GM21360 (cell line): Measurements from ENCODE around the gene OSBP.

Experiments
- ATAC-seq: cut with Tn5 transposase; IDR thresholded peaks from one replicate; pipeline ENCODE4 v1.9.1; 2021; ENCODE audit warnings: mild to moderate bottlenecking, moderate library complexity; ENCODE audit not compliant: unreplicated experiment

Gene OSBP

DNA sequence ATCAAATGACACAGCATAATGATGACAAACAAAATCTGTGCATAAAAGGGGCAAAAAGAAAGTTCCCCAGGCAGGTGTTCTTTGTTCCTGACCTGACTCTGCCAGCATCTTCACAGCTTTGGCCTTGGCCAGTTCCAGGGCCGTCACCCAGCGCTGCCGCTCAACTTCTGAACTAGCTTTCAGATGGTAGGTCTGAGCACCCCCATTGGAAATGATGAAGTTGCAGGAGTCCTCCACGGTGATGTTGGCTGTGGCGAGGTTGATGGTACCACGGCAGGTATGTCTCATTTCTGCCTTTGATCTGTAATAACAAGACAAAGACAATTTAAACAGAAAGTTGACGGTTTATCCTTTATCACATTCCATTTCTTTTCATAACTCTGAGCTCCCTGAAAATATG lies 5.3 kb downstream of the OSBP start:
- ATAC-seq: no peak

DNA sequence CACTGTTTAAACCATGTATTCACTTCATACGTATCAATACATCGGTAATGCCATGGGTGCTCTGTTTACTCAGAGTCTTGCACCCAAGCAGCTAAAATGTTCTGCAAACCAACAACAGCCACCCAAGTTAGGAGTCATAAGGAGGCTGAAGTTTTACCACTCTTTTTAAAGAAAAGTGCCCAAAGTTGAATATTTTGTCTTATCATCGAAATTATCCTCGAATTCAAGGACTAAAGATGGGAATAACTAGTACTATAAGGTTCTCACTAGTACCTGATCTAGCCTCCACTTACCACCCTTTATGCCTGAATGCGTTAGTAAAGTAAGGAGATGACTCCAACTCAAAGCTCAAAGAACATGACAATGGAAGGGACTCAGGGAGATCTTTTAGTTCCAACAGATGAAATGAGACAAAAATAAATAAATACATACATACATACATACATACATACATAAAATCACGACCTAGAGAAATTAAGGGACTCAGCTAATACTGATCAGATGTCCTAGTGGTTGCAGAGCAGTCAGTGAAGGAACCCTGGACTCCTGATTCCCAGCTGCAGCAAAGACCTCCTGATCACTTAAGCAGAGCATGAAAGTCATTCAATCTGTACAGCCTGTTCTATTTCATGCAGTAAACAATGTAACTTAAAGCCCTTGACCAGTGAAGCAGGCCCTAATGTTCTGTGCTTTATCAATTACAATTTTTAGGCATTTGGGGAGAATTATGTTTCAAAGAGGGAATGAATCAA lies 7.7 kb downstream of the OSBP start:
- ATAC-seq: no peak

DNA sequence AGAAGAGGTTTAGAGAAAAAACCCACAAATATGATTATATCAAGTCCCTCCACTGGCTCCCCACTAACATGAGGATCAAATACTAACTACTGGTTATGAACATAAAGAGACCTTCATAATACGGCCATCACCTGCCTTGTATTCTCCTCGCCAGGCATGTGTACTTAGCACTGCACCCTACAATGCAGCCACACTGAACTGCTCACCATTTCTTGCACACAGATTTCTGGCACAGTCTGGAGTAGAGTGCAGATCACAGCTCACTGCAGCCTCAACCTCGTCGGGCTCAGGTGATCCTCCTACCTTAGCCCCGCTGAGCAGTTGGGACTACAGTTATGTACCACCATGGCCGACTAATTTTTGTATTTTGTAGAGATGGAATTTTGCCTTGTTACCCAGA lies 13.1 kb downstream of the OSBP start:
- no peak for ATAC-seq

DNA sequence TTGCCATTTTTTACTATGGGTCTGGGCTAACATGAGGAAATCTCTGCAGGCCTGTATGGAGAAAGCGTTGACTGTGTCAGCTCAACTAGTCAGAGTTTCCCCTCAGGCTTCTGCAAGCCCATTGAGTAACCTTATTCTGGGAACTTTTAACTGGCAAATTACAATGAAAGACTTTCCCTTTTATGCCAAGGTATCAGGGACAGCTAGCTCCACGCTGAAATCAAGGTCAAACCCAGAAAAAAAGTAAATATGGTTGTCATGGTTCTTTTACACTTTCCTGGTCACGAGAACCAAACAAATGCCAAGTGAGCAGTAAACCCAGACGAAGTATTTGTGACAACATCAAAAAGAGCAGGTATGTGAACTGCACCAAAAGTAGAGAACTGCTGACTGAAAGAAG lies 13.8 kb downstream of the OSBP start:
- ATAC-seq: no peak

DNA sequence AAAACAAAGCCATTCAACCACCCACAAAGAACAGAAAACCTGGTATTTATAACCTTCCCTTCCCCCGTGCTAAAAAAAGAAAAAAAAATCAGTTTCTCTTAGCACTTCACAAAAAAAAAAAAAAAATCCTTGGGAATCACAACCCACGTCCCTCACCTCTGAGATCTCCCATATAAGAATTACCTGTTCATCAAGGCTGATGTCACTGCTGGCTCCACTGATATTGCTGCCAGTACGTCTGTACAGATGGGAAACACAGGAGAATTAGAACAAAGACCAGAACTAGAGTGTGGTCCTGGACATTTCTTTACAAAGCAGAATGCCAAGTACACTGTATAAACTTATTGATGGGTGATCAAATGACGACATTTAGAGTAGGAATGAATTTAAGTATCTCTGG lies 14.9 kb downstream of the OSBP start:
- no peak for ATAC-seq

DNA sequence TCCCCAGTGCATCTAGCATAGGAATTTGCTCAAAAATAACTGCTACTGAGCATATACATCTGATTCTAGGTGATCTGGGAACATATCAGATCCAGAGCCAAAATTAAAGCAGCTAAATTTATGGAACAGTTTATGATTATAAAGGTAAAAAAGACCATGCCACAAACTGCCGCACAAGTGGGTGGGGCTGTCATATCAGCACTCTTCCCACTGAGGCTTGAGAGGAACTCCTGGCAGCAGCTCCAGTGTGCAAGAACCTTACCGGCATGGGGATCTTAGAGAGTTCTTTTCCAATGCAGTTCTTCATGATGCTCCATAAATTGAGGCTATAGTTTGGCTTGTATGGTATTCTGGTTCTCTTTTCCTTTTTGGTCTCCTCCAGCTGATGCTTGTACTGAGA lies 15.3 kb downstream of the OSBP start:
- ATAC-seq: no peak

DNA sequence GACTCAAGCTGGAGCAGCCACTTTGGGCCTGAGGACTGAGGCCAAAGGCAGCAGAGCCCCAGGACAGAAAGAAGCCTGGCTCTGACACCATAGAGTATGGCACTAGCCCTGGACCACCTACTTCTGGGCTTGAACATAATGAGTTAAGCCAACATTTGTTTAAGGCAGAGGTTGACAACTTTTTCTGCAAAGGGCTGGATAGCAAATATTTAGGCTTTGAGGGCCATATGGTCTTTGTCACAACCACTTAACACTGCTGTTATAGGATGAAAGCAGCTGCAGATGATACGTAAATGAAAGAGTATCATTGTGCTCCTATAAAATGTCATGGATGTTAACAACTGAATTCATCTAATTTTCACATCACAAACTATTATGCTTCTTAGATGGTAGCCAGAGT lies 16.6 kb downstream of the OSBP start:
- ATAC-seq: no peak

DNA sequence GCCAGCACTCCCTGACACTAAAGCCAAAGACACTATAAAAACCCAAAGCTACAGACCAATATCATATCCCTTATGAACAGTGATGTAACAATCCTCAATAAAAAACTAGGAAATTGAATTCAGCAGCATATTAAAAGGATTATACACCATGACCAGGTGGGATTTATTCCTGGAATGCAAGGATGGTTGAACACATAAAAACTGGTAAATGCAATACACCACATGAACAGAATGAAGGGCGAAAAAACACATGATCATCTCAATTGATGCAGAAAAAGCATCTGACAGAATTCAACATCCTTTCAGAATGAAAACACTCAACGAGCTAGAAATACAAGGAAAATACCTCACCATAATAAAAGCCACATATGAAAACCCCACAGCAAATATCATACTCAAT lies 31.3 kb downstream of the OSBP start:
- ATAC-seq: no peak

DNA sequence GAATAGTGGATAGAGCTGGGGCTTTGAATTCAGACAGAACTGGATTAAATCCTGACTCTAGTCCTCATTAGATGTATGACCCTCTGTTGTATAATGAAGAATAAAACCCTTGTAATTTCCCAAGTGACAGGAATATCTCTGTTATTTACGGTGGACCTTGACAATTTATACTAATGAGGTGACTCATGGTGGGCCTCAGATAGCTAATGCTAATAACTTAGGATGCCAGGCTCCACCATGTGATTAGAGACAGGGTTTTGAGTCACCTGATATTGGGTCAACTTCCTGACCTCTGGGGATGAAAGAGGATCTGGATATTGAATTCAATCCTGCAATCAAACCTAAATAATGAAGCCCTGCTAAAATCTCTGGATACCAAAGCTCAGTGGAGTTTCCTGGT lies 33.6 kb downstream of the OSBP start:
- no peak for ATAC-seq

DNA sequence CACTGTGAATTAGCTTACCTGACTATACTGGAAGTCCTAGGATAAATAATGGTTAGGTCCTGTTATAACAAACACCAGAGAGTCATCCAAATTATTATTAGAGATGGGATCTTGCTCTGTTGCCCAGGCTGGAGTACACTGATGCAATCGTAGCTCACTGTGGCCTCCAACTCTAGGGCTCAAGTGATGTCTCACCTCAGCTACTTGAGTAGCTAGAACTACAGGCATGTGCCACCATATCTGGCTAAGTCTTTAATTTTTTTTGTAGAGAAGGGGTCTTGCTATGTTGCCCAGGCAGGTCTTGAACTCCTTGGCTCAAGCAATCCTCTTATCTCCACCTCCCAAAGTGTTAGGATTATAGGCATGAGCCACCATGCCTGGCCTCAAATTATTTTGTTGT lies 37.2 kb downstream of the OSBP start:
- no peak for ATAC-seq

DNA sequence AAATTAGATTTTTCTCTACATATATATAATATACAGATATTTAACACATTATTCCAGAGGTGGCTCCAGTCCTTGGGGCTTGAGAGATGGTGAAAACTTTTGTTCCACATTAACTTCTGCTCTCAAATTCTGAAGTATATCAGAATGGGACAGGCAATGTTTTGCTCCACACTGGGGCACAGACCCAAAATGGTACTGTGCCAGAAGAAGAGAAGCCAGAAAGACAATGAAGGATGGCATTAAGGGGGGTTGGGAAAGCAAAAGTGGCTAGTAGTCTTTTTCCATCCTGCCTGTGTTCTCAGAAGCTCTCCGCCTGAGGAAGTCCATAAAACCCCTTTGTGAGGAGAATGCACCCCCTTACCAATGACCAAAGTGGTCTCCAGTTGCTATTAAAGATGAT lies 40.1 kb downstream of the OSBP start:
- no peak for ATAC-seq

DNA sequence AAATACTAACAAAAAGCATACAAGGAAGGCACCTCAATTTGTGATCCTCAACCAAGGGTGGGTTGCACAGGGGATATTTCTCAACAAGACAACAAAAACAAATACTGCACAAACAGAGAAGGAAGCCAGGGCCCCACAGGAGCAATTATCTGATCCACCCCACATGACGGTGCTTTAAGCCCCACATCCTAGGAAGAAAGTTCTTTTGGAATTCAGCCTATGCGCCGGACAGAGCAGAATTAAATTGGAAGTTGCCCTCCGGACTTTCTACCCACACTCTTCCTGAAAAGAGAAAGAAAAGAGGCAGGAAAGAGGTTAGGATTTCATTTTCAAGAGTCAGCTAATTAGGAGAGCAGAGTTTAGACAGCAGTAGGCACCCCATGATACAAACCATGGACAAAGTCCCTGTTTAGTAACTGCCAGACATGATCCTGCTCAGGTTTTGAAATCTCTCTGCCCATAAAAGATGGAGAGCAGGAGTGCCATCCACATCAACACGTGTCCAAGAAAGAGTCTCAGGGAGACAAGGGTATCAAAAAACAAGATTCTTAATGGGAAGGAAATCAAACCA lies 40.6 kb downstream of the OSBP start:
- ATAC-seq: no peak

DNA sequence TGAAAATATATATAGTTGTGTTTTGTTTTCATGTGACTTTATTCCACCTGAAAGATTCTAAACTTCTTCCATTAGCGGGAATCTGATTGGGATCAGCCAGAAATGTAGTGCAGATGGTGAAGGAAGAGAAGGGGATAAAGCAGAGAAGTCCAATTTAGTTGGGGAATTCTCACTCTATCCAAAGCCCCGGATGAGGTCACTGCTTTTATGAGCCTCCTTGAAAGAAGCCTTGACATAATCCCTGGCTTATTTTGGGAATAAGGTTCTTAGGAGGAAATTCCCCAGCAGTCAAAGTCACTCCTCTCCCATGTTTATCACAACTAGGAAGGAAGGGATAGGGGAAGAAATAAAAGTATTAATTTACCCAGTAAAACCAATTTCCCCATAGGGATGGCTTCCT lies 41.1 kb downstream of the OSBP start:
- ATAC-seq: no peak

DNA sequence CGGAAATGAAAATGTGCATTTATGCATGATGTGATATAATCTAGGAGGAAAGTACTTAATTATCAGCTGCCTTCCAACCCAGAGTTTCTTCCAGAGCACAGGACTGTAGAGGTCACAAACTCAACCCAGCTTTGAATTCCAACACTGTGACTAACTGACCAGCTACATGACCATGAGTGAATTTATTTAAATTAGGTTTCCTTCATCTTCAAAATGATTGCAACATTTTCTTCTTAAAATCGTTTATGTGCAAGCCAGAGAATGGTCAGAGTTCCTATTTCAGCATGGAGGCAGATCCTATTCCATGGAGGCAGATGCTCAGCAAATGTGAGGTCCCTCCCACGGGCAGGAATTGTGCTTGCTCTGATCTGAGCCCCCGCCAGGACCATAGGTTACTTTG lies 42.4 kb downstream of the OSBP start:
- no peak for ATAC-seq

DNA sequence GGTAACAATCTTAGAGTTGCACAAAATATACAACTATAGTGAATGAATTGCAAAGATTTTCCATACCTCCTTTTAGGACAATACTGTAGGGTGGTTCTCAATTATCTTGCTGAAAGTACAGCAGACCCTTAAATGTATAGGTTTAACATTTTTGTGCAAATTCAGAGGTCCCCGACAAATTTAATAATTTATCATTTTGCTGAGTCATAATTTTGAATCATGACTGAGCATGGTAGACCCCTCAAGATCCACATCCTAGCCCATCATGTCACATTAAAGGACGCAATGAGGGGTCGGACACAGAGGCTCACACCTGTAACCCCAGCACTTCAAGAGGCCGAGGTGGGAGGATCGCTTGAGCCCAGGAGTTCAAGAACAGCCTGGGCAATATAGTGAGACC lies 43.5 kb downstream of the OSBP start:
- no peak for ATAC-seq

DNA sequence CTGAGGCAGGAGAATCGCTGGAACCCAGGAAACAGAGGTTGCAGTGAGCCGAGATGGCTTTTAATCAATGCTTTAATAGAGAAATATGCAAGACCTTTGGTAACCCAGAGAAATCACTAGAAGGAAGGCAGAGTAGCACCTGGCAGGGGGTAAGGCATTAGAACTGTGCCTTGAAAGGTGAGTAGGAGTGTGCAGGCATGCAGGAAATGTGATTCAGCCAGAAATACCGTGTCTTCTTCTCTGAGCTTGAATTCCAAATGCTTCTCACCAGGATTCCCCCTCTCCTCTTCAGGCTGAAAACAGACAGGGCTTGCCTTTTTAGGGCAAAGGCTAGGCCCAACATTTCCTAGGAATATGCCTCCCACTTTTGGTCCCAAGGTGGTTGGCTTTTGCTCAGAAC lies 53.3 kb downstream of the OSBP start:
- no peak for ATAC-seq

DNA sequence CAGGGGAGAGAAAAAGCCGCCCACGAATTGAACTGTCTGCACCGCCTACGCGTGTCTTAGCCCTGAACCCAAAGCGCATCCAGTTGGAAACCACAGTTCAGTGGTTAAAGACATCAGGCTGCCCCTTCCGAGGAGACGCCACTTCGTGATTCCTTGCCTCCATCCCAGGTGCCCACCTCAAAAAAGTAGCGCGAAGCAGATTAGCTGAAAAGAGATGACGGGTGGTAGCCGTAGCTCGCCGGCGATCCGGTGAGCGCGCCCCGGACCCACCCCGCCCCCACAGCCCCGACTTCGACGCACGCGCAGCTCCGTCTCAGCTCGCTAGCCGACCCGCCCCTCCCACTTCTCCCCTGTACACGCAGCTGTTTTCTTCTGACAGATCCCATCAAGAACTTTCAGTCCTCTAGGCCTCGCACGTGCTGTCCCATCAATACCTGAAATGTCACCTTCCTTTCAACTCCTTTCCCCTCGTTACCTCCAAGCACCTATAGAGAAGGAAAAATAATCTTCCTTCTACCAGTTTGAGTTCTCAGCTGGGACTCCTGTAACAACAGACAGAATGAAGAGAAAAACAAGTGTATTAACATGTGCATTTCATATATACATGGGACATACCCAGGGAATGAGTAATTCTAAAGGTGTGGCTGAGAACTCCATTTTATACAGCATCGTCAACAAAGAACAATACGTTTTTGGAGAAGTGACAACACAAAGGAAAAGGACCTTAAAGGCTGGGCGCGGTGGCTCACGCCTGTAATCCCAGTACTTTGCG lies 54.7 kb downstream of the OSBP start:
- ATAC-seq: peak; percentile 38

DNA sequence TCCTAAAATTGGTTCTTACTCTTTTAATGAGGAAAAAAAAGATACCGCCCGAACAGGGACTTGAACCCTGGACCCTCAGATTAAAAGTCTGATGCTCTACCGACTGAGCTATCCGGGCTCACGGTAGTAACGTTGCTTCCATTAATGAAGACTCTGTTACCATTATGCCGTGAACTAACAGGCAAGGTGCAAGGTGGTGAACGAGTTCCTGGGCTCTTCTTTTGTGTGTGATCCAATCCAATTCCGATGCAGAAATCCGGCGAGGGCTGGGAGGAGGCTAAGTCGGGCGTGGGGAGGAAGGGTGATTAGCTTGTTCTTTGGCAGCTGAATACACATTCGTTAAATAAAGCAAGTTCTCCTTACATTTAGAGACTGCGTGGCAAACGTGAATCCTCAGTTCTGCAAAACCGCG lies 55.3 kb downstream of the OSBP start:
- peak; percentile 15 for ATAC-seq

DNA sequence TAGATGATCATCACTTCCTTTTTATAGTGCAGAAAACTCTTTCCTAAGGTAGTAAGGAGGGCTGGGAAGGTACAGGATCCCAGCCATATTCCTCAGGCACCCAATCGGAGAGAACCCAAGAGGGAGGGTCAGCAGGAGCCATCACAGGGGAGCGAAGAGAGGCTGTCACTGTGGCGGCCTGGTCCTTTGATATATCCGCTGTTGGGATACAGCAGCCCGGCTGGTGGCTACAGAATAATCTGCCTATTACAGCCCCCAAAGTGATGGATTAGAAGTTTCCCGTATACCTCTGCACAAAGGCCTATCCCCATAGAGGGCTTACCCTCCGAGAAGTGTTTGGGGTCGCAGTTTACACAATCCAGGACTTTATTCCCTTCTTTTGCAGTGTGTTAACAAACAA lies 55.7 kb downstream of the OSBP start:
- no peak for ATAC-seq

DNA sequence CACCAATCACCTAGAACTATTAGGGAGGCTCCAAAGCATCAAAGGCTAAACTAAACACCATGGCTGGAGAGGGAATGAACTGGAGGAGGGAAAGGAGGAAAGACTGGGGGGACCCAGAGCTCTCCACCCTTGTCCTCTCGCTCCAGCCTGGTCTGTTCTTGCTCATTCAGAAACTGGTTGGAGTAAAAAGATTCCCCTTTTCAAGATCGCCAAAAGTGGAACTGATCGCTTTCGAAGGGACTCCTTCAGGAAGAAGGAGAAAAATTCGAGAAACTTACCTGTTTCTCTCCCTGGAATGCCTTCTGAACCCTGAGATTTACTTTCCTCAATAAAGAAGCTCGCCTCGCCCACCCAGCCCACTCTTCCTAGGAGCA lies 57.3 kb downstream of the OSBP start:
- no peak for ATAC-seq

DNA sequence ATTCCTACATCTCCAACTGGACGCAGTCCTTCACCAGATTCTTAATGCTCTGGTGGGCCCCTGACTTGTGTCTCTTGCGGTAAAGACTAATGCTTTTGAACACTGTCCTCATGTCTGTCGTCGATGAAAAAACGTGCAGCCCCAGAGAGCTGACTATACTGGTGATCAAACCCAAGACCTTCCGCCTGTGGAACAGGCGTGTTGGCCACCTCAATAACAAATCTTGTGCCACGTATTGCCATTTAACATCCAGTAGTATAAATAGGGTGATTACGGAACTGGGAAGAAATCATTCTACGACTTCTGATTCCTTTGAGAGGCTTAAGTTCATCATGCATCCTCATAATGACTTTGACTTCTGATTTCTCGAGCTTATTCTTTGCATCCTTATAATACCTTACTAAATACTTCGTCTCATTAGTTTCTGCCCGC lies 58.6 kb downstream of the OSBP start:
- no peak for ATAC-seq
